SK-N-MC (cell line): Measurements from ENCODE around the gene TEF.

ENCODE experiments used
- DNase-seq: peaks from one replicate; pipeline ENCODE4 v3.0.0-alpha.2; 2011; ENCODE audit warnings: low read depth, low spot score
- H3K27ac ChIP-seq: fragments of 200-600 bp; sonication (generic); 2 replicates; pipeline ENCODE4 v1.5.1; 2016; ENCODE audit warnings: mixed run types
- H3K36me3 ChIP-seq: fragments of 200-600 bp; sonication (generic); 2 replicates; pipeline ENCODE4 v1.6.1; 2017; ENCODE audit warnings: antibody characterized with exemption, low read length, mixed read lengths; ENCODE audit not compliant: insufficient read depth
- H3K4me3 ChIP-seq: fragments of 200-600 bp; sonication (generic); 2 replicates; pipeline ENCODE4 v1.5.1; 2016
- H3K9ac ChIP-seq: fragments of 200-600 bp; sonication (generic); 2 replicates; pipeline ENCODE4 v1.8.0; 2017; ENCODE audit warnings: mixed run types, mixed read lengths; ENCODE audit not compliant: insufficient read length
- H3K9me3 ChIP-seq: fragments of 200-600 bp; sonication (generic); 2 replicates; pipeline ENCODE4 v1.6.1; 2017; ENCODE audit warnings: low read depth, mild to moderate bottlenecking, antibody characterized with exemption, low read length, moderate library complexity, mixed read lengths
- EZH2 ChIP-seq: fragments of 200-600 bp; sonication (generic); IDR thresholded peaks from one replicate; pipeline ENCODE4 v1.6.1; 2017; ENCODE audit warnings: antibody characterized with exemption
- FOXP2 ChIP-seq: optimal IDR thresholded peaks from 2 replicates; pipeline ENCODE3; 2011; ENCODE audit warnings: mild to moderate bottlenecking, moderate library complexity; ENCODE audit not compliant: insufficient read depth; ENCODE audit errors: extremely low read length, control extremely low read depth
- POLR2AphosphoS5 ChIP-seq: IDR thresholded peaks from 2 replicates; pipeline ENCODE4 v1.6.1; 2012; ENCODE audit warnings: mild to moderate bottlenecking, low read depth, low read length, borderline replicate concordance

The TEF gene

DNA sequence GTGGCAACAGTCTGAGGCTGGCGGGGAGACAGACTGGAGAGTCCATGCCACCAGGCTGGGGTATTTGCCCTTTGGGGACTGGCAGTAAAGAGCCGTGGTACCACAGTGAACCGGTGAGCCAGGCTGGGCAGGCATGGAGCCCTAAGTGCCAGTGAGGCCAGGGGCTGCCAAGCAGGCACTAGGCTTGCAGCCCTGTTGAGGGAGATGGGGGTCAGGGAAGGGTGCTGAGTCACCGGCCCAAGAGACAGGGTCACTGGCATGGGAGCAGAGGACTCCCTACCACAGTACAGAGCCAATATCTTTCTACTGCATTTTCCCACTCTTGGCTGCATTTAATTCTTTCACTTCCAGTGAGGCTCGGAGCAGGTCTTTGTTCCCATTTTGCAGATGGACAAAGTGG, 30.7 kb upstream of the TEF start:
- TF ChIP-seq POLR2AphosphoS5 = no peak
- TF ChIP-seq EZH2 = no peak
- no peak for TF ChIP-seq FOXP2
- Histone ChIP-seq H3K36me3 (peaks cover 50% of the 10 kb centered on the region; the same call in 1 of the 2 replicates), H3K4me3 (no peak overlapping the region), H3K9me3 (no peaks in the 10 kb centered on the region), H3K27ac (no peak overlapping the region), H3K9ac (no peak overlapping the region)
- DNase-seq = no peak

DNA sequence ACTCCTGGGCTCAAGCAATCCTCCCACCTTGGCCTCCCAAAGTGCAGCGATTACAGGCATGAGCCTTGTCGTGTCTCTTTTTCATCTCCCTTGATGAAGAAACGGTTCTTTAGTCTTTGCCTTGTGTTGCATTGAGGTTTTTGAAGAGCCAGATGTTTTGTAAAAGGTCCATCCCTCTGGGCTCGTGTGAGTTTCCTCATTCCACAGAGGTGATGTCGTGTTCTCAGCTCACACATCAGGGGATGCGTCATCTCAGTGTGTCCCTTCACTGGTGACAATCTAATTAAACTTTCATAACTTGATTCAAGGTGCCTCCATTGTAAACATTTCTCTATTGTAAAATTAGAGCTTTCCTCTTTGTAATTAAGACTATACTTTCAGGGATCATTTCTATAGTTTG, 29.7 kb upstream of the TEF start:
- DNase-seq = no peak
- Histone ChIP-seq H3K9me3 (no peaks in the 10 kb centered on the region), H3K4me3 (no peak overlapping the region), H3K27ac (no peak overlapping the region), H3K9ac (no peak overlapping the region), H3K36me3 (peaks cover 50% of the 10 kb centered on the region; the same call in 1 of the 2 replicates)
- TF ChIP-seq EZH2 = no peak
- TF ChIP-seq FOXP2 = no peak
- no peak for TF ChIP-seq POLR2AphosphoS5

DNA sequence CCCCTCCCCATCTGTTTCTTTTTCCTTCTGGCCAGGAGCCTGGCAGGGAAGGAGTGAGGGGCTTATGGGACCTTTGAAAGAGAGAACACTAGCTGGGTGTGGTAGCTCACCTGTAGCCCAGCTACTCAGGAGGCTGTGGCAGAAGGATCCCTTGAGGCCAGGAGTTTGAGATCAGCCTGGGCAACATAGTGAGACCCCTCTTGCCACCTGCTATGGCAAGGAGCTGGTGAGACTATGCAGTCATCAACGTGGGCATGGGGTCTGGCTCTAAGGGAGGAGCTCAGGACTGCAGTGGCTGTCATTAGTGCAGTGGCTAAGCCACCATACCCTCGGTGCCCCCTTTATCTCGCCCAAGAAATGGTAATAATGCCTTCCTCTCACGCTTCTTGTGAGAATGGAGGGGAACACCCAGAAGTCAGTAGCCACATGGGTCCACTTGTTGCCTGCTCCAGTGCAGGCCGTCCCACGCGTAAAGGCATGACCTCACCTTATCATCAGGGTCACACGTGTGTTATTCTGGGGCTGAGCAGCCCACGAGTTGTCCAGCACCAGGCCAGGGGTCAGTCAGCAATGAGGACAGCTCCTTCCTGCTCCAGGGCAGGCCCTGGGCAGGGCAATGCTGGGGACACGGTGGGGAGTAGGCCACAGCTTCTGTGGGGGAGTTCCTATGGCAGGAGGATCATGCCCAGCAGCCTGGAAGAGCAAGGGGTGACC, 27.7 kb upstream of the TEF start:
- TF ChIP-seq EZH2 = no peak
- TF ChIP-seq FOXP2 = no peak
- TF ChIP-seq POLR2AphosphoS5 = no peak
- H3K9ac ChIP-seq = no peak overlapping the region

GRCh38 chr22:41354979-41355378, 26.8 kb upstream of the TEF start:
- Histone ChIP-seq H3K9me3 (no peaks in the 10 kb centered on the region), H3K4me3 (no peak overlapping the region), H3K27ac (no peak overlapping the region), H3K36me3 (peaks cover 35% of the 10 kb centered on the region; the same call in 1 of the 2 replicates), H3K9ac (no peak overlapping the region)
- TF ChIP-seq POLR2AphosphoS5 (no peak), FOXP2 (no peak)
- no peak for DNase-seq

More for the DNA sequence above, 27.7 kb upstream of the TEF start:
- DNase-seq = no peak
- Histone ChIP-seq H3K9me3 (no peaks in the 10 kb centered on the region), H3K4me3 (no peak overlapping the region), H3K36me3 (peaks cover 37% of the 10 kb centered on the region; the same call in 1 of the 2 replicates), H3K27ac (no peak overlapping the region)

- no peak overlapping the region for H3K27ac ChIP-seq
Measured at GRCh38 chr22:41355895-41356294, 25.8 kb upstream of the TEF start.

DNA sequence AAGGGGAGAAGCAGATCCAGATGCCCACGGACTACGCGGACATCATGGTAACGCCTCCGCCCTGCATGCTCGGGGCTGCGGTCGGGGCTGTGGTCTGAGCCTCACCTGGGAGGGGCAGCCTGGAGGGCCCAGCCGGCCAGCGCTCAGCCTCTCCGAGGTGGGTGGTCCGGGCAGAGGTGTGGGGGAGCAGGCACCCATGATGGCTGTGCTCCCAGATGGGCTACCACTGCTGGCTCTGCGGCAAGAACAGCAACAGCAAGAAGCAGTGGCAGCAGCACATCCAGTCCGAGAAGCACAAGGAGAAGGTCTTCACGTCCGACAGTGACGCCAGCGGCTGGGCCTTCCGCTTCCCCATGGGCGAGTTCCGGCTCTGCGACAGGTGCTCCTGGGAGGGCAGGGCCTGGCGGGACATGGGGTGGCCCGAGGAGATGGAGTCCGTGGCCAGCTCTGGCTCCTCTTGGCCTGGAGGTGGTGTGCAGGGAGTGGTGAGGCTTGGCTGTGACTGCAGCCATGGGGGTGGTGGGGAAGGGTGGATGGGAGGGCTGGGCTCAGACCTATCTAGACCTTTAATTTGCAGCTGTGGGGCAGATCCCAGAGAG, 25.2 kb upstream of the TEF start:
- Histone ChIP-seq H3K9me3 (no peaks in the 10 kb centered on the region), H3K36me3 (peaks cover 21% of the 10 kb centered on the region; the same call in 1 of the 2 replicates), H3K4me3 (no peak overlapping the region), H3K9ac (no peak overlapping the region), H3K27ac (no peak overlapping the region)
- no peak for TF ChIP-seq POLR2AphosphoS5
- no peak for TF ChIP-seq FOXP2
- no peak for TF ChIP-seq EZH2
- no peak for DNase-seq

More at GRCh38 chr22:41355895-41356294, 25.8 kb upstream of the TEF start:
- Histone ChIP-seq H3K9me3 (no peaks in the 10 kb centered on the region), H3K9ac (no peak overlapping the region), H3K36me3 (peaks cover 26% of the 10 kb centered on the region; the same call in 1 of the 2 replicates), H3K4me3 (no peak overlapping the region)
- TF ChIP-seq POLR2AphosphoS5 = no peak
- no peak for TF ChIP-seq FOXP2
- no peak for TF ChIP-seq EZH2
- no peak for DNase-seq

DNA sequence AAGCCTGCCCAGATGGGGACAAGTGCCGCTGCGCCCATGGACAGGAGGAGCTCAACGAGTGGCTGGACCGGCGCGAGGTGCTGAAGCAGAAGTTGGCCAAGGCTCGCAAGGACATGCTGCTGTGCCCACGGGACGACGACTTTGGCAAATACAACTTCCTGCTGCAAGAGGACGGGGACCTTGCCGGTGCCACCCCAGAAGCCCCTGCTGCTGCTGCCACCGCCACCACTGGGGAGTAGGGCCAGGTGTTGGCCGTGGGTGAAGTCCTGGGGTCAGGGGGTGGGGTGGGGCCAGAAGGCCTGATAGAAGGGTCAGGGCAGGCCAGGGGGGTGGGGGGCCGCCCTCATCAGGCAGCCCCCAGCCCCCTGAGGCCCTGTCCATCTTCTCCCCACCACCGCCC, 24.6 kb upstream of the TEF start:
- no peak overlapping the region for H3K27ac ChIP-seq
- H3K36me3 ChIP-seq = peaks cover 18% of the 10 kb centered on the region; the same call in 1 of the 2 replicates
- DNase-seq = no peak
- no peaks in the 10 kb centered on the region for H3K9me3 ChIP-seq
- TF ChIP-seq FOXP2 (no peak), EZH2 (no peak), POLR2AphosphoS5 (no peak)
- no peak overlapping the region for H3K9ac ChIP-seq
- H3K4me3 ChIP-seq = no peak overlapping the region

DNA sequence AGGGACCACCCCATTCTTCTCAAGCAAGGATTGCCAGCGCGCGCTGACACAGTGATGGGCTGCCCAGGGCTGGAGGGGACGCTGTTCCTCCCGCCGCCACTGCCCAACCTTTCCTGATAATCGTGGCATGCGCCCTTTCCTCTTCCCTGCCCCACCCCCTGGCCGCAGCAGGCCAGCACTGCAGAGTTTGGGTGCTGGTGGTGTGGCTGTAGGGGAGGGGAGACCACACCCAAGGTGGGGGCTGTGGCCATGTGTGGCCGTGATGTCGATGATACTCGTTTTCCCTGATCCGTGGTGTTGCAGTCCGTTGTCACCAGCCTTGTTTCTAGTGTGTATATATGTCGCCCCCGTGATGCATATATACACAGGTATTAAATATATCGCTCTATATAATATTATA, 22.8 kb upstream of the TEF start:
- Histone ChIP-seq H3K9ac (no peak overlapping the region), H3K36me3 (peaks cover 16% of the 10 kb centered on the region; the same call in 1 of the 2 replicates), H3K27ac (no peak overlapping the region), H3K9me3 (no peaks in the 10 kb centered on the region), H3K4me3 (no peak overlapping the region)
- TF ChIP-seq FOXP2 (no peak), EZH2 (no peak), POLR2AphosphoS5 (no peak)
- no peak for DNase-seq
